GM21786 (cell line): ENCODE measurements around the gene DLL1.

Source experiments
- ATAC-seq: cut with Tn5 transposase; IDR thresholded peaks from one replicate; pipeline ENCODE4 v1.9.1; 2021; ENCODE audit not compliant: unreplicated experiment

Gene DLL1

DNA sequence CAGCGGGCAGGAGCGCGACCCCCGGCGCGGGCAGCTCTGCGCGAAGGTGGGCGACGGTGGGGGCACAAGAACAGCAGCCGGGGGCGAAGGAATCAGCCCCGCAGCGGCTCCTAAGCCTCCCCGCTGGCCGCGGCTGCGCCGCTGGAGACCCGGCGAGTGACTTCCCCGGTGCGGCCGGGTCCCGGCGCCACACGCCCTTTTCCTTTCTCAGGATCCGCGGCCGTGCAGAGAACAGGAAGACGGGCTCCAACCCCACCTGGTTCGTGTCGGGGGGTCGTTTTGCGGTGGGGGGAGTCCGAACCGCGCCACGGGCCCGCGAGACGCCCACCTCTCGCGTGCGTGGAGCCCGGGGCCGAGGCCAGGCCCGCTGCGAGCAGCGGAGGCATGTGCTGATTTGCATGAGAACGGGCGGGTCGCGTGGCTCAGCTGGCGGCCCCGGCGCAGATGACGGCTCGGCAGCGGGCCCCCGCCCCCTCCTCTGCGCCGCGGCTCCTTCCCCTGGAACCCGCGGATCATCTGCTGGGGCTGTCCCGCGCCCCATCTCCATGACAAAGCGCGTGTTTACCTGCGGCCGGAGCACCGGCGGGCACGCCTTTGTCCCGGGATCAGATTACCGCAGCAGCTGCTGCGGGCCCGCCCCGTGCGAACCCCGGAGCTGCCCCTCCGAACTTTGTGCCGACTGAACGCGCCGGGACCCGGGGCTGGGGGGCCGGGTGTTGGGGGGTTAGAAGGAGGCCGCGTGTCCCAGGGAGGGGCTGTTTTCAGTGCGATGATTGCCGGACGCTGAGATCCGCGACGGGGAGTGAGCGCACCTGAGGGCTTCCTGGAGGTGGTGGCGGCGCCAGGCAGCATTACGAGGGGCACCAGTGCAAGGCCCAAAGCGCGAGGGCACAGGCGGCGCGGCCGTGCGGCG, 4.9 kb upstream of the DLL1 start:
- ATAC-seq, result peak; percentile 44

DNA sequence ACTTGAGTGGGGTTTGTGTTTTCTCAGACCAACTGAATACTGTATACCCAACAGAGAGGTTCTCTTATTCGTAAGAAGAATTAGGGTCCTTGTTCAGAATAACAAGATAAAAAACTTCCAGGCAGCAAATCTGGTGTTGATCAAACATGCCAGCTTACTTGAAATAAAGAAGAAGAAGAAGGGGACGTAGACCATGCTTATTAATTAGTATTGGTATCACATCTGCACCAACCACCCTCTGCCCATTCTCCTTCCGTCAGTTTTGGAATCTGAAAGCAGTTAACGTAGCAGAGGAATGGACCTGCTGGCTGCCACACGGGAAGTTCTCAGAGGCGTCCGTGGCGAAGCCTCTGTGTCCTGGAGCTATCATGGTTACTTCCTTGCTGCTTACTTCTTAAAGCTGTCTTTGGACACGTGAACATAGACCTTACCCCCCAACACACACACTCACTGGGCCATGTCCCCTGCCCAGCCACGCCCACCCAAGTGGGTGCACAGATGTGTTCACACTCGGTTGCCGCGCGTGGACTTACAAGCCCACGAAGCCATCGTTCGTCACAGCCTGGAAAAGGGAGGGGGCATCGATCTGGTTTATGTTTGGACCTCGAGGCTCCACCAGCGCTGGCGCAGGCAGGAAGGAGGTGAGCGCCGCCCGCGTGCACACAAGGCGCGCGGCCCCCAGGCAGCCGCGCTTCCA, 4.1 kb upstream of the DLL1 start:
- no peak for ATAC-seq

DNA sequence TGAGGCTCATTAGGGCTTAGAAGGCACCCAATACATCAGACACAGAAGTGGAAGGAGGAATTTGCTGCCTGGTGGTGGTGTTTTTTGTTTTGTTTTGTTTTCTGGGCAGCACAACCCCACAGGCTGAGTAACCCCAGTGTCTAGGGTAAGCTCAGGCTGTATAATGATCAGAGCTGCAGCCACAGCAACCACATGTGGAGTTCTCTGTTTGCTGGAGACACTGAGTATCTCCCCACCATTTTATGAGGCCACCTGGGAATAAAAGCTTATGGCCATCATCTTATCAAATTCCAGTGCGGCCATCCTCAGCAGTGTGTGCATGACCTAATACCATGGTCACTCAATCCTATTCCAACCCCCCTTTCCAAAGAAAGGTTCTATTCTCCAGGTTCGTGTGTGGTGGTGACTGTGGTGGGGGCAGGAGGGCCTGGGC, 3.4 kb upstream of the DLL1 start:
- ATAC-seq, result no peak

DNA sequence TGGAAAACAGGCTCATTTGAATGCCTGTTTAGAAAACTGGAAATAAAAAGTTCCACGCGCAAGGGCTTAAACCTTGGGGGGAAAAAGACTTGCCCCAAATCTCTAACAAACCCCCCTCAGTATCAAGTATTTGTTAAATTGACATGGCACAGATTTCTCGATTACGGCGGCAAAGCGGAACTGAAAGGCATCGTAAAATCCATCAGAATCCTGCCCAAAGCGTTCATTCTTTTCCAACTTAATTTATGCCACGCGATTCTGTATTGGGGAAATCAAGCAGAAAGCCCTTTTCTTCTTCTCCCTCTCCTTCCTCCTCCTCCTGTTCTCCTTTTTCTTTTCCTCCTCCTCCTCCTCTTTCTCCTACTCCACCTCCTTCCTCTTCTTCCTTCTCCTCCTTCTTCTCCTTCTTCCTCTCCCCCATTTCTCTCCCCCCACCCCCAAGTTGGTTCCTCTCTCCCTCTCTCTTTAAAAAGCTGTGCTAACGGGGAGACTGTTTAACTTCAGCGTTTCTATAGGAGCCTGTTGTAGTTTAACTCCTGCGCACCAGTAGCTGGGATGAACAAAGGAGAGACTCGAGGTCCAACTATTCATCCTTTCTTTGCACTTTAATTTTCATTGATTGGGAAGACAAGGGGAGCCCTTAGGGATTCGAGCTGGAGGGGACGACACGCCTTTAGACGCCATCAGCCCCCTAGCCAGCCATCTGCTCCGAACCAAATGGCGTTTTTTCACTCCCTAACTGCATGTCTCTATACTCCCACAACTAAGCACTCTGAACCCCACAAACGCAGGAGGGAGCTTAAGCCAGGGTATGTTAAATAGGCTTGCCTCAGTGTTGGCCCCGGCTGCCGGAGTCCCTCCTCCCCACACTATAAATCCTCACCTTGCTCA, 2.7 kb upstream of the DLL1 start:
- ATAC-seq, result no peak

DNA sequence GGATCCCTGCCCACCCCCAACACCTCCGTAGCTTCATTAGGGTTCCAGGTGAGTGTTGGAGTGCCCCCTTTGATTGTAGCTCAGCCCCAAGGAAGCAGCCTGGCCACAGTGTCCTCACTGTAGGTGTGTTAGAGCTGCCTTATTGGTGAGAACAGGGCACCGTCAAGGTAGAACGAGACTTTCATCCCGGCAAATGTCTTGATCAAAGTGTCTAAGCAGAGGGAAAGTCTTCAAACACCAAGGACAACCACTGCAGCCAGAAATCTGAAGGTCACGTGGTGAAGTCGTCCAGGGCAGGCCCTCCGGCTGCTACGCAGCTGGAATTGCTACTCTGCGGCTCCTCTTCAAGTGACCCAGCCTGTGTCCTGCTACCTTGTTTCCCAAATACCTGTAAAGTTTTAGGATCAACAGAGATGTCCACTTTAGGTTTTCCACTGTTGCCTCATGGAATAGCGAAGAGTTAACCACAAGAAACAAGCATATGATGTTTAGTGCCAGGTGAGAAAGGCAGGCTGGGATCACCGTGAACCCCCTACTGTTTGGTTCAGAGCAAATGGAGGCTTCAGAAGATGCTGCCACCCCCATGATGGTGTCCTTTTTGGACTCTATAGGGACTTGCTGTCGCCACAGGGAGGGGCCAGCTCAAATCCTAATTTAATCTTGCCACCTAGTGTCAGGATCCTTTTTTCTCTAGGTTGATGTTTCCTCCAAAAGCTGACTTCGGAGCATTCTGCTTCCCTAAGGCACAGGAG, 1.7 kb upstream of the DLL1 start:
- no peak for ATAC-seq

DNA sequence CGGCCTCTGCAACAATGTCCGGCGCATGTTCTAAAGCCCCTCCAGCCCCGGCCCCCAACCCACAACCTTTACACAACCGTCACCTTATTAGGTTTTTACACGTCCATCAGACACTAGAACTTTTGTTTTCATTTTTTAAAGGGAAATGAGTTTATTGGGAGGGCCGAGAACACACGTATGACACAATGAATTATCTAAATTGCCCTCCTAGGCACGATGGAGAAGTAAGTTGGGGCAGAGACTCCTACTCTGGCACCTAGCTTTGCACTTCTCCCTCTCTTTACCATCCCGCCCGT, 1.2 kb upstream of the DLL1 start:
- no peak for ATAC-seq

DNA sequence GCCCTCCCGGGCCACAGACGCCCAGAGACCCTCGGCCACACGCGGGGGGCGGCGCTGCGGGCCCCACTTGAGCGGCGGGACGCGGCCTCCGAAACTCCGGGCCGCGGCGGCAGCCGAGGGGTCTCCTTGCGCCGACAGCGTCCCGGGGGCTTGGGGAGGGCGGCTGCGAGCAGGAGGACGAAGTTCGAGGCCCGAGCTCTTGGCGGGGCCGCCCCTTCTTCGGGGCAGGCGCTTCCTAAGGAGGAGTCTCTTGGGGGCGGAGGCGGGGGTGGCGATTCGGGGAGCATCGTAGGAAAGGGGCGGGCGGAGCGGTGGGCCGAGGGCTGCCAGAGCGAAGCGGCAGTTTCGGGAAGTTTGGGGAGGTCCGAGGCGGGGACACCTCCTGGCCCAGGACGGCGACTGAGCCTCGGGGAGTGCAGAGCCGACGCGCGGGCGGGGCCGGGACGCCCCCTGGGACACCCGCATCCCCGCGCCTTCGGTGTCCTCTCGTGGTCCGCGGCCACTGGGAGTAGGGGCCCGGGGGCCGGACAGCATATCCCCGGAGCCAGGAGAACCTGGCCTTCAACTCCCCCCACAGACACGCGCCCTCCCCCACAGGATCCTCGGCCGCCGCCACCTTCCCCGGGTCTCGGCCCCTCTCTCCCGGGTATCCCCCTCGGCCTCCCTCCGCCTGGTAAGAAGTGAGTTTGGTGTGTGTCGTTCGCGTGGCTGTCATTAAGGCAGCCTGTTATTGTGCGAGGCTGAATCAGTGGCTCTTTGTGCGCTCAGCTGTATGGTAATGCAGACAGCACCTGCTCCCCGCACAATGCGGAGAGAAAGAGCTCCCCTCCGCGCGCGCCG, 613 bp upstream of the DLL1 start:
- peak; percentile 25 for ATAC-seq

DNA sequence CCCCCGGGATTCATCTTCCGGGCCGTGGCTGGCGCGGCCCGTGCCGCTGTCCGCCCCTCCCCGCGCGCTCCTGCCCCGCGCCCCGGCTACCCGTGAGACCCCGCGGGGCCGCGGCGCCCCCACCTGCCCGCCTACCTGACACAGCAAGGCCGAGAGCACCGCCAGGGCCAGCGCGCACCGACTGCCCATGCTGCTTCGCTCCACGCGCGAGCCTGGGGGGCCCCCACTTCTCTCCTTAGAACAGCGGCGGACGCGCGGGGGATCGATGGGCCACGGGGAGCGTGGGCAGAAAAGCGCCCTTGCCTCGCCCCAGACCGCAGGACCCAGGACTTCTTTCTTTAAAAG, 955 bp downstream of the DLL1 start:
- ATAC-seq, result no peak

DNA sequence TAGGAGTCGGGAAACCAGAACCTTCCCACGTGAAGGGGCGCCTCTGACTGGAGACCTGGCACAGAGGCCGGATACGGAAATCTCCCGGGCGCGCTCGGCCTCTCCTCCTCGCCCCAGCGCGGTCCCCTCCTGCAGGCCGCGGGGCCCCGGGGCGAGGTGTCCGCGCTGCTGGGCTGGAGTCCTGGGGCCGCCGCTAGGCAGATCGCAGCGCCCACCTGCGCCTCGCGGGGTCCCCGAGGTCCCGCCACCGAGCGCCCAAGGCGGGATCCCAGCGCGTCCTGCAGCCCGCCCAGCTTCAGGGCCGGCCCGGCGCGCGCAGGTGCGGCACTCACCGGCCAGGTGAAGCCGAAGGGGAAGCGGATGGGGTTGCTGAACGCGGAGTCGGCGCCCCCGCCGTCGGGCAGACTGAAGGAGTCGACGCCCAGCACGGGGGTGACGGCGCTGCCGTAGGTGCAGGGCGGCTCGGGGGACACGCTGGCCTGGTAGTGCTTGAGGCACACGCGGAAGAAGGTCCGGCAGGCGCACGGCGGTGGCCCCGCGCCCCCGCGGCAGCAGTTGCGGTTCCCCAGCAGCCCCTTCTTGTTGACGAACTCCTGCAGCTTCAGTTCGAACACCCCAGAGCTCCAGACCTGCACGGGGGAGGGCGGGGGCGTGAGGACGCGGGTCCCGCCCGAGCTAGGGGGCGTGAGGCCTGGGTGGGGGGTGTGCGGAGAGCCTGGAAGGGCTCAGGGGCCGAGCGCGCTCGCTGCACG, 1.5 kb downstream of the DLL1 start:
- no peak for ATAC-seq

DNA sequence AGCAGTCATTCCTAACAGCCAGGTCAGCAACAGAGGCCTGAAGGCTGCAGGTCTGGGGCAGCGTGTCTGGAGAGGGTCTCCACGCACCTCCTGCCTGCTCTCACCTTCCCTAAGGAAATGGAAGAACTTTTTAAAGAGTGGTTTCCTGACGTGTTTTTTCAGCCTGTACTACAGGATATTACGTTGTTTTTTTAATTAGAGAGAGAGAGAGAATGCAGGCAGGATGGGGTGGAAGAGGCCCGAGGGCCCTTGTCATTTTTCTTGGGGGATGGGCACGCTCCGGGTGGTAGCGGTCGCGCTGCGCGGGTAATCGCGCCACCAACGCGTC, 2.1 kb downstream of the DLL1 start:
- ATAC-seq, result no peak

DNA sequence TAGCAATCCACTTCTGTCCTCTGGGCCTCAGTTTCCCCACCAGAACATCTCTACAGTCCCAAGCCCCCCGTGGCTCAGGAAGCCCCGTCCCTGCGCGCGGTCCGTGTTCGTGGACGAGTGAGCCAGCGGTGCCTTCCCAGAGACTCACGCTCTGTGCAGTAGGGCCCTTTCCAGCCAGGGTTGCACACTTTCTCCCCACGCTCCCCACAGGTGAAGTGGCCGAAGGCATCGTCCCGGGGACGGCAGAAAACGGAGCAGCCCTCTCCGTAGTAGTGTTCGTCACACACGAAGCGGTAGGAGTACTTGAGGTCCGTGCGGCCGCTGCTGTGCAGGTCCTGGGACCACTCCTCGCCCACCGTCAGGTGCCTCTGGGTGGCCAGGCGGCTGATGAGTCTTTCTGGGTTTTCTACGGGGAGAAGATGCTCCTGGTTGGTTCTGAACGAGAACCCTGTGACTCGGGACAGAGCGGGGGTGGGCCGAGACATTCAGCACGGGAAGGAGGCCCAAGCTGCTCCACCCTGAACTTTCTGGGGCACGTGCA, 2.7 kb downstream of the DLL1 start:
- ATAC-seq, result no peak

DNA sequence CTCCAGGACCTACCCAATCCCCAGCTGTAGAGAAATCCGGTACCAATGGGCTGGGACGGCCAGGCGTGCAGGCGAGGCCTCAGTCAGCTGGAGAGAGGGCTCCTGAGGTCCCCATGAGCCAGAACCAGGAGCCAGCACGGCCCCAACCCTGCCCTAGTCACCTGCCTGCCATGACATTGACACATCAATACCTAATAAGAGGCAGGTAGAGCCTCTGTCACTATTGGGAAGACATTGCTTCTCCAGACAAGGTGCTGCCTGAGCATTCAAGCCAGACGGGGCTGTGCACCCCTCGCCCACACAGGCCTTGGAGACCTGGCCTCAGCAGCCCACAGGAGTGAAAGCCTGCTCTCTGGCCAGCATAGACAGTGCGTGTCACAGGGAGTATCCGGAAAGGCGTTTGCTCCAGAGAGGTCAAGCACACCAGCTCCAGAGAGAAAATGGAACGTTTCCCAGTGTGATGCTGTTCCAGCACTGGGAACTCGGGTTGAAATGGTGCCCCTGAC, 3.5 kb downstream of the DLL1 start:
- no peak for ATAC-seq

DNA sequence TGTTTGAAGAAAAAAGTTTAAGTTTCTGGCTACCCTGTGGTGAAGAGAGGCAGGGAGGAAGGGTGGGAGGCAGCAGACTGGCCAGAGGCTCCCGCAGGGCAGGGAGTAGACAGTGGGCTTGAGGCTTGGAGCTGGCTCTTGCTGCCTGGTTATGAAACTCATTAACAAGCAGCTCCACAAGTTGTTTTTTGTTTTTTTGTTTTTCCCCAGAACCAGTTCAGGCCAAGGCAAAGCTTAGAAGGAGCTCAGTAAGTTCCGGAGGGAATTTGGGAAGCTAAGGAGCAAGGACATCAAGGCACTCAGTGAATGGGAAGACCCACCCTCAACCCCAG, 4.0 kb downstream of the DLL1 start:
- no peak for ATAC-seq

DNA sequence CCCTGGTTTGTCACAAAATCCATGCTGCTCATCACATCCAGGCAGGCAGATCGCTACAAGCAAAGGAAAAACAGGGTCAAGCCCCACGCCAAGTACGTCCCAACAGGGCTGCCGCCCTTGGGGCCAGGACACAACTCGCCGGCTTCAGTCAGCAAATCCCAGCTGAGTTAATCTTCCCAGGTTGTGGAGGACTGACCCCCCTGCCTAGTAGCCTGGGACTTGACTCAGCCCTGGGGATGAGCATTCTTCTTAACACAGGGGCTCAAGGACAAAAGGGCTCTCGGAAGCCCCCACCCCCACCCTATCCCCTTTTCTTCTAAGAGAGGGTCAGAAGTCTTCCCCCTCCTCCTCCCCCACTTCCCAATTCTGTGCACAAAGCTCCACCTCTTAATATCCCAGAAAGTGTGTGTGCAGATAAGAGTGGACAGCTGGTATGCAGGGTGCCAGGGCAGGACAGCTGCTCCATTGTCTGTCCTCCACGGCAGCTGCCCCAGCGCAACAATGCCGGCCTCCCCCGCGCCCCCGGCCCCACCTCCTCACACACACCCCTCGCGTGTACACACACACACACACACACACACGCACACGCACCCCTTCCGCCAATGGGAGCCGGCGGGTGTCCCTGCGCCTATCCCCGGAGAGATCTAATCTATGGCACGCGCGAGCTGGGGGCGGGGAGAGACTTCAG, 4.5 kb downstream of the DLL1 start:
- ATAC-seq, result no peak

DNA sequence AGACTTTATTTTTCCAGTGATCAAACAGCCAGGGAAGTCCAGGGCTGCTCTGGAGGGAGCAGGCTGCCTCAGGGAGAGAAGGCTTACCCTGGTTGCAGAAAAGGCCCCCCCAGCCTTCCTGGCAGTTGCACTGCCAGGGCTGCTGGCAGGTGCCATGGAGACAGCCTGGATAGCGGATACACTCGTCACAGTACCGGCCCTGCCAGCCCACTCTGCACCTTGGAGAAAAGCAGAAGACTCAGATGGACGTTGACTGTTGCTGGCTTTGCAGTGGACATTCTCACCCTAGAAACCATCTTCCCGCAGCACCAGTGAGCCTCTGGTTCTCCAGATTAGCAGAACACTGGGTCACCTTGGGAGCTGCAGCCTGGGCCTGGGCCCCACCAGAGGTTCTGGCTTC, 5.4 kb downstream of the DLL1 start:
- no peak for ATAC-seq

DNA sequence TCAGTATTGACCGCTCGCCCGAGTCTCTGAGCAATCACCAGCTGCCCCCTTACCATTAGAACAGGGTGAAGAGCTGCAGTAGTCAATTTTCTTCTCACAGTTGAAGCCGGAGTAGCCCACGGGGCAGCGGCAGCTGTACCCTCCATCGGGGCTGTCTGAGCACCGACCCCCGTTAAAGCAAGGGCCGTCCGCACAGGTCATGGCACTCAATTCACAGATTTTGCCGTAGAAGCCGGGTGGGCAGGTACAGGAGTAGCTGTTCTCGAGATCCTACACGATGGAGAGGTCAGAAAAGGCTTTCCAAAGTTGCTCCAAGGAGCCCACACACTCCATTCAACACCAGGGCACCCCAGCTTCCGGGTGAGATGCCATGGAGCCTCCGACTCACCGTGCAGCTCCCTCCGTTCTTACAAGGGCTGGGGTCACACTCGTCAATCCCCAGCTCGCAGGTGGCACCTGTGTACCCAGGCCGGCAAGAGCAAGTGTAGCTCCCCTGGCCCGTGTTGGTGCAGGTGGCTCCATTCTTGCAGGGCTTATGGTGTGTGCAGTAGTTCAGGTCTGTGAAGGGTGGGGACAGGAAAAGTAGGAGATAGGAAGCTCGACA, 5.9 kb downstream of the DLL1 start:
- no peak for ATAC-seq

DNA sequence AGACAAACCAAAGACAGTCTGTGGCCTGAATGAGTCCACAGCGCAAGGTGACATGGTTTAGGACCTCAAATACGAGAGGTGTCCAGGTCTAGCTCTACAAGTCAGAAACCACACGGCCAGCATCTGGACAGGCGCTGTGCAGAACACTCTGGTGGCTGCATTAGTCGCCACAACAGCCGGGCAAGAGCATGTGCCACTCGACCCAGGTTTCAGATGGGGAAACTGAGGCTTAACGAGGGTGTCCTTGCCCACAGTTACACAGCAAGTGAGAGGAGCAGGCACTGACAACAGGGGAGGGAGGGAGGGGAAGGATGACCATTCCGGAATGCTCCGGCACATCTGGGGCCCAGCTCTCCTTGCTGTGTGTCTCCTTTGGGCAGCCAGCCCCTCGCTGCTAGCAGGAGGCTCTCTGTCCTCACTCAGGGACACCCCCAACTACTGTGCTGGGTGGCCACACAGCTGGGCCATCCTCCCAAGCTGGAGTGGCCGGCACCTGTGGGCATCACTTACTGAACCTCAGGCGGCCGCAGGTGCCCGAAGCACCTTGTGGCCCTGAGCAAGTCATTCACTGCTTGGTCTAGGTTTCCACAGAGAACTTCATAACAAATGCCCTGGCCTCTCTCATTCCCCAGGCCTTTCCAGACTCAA, 6.6 kb downstream of the DLL1 start:
- no peak for ATAC-seq
